ENCODE results near the gene TLCD4. TPM values are rescaled to one million over a fixed set of nuclear protein-coding genes. Genes with fewer than 3 reads are reported as not detected.
A peak's percentile ranks its signal among the peaks of the same experiment; 100 is the strongest.
"Not testable (repeated sequence)": the region's sequence is repeated elsewhere in the genome, so short reads cannot be mapped to it uniquely, and the experiment has no call there.

TLCD4 gene
- polyA plus RNA-seq (2014; cell fraction: cytosol; rRNA removed) = 12.7 and 15.3 TPM in 2 replicates
- polyA plus RNA-seq (2014; cell fraction: nucleus; rRNA removed) = 5.1 and 5.3 TPM in 2 replicates

DNA sequence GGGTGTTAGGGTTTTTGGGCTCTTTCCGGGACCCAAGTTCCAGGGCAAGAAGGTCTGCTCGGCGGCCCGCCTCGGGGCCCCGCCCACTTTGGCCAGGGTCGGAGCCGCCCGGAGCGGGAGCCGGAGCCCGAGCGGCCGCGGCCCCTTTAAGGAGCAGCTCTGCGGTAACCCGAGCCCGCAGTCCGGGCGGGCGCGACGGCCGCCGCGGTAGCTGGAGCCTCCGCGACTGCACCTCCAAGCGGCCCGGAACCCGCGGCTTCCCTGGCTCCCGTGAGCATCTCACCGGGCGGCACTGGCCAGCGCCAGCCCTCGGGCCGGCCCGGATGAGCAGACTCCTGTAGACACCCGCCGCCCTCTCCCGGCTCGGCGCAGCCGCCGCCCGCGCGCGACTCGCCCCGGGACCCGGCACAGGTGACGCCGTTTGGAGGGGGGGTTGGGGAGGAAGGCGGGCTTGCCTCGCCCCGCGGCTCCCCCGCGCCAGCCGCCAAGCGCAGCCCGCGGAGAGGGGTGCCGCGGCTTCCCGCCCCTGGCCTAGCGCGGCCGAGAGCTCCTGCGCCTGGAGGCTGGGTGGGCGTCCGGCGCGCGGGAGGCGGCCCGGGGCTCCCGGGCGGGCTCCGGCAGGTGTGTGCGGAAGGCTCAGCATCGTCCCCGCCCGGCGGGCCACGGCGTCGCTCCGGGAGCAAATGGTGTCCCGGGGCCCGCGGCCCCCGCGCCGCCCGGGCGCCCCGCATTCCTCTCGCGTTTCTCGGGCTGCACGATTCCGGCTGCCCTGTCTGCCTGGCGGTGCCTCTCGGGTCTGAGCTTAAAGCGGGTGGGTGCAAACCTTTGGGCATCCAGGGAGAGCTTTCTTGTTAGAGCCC, at the start of gene TLCD4:
TSS of gene TLCD4 (plus strand) at position 149 of the 860 bp plus-strand sequence. CDS start 26,547 bp downstream, outside the sequence.
- peak; percentile 70 for DNase-seq (ENCODE audit: low spot score)

- no peak for DNase-seq (ENCODE audit: low spot score)
These were observed 49.6 kb upstream of the TLCD4 start for GRCh38 chr1:95067568-95067967.

DNA sequence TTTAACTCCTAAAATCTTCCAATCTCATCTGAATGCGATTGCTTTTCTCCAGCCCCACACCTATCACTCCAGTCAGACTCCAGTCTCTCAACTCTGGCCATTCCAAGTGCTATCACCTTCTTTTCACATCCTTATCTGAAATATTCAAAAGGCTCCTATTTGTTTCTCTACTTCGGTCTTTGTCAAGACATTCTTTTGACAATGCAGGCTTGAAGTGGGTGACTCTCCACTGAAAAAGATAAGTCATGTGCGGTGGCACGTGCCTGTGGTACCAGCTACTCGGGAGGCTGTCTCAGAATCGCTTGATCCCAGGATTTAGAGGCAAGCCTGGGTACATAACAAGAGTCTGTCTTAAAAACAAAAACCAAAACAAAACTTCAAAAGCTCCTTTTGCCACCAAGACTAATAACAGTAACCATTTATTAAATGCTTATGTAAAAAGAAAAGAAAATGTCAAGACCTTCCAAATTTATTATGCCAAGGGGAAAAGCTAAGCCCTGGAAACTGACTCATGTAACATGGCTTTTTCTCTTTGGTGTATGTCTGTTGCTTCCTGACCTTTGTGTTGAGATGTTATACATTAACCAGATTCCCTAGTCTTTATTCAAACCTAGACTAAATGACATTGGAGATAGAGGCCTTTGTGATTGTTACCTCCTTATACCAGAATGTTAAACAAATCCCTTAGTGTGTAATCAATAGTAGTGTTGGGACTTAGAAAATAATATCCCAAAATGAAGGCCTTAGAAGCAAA, 48.0 kb upstream of the TLCD4 start:
- DNase-seq (ENCODE audit: low spot score) = no peak

DNA sequence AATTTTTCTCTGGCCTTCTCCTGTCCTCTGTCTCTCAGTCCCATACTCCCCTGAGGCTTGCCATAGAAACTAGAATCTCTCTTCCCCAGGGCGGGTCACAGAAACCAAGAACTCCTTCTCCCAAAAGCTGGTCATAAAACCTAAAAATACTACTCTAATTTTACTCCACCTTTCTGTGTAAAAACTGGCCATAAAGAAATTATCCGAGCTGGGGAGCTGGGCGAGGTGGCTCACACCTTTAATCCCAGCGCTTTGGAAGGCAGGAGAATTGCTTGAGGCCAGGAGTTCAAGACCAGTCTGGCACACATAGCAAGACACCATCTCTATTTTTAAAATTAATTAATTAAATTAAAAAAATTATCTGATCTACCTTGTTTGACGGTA, 47.5 kb upstream of the TLCD4 start:
- no peak for DNase-seq (ENCODE audit: low spot score)

GRCh38 chr1:95071539-95071938, 45.6 kb upstream of the TLCD4 start:
- DNase-seq (ENCODE audit: low spot score) = no peak

GRCh38 chr1:95072117-95072516, 45.0 kb upstream of the TLCD4 start:
- no peak for DNase-seq (ENCODE audit: low spot score)

DNA sequence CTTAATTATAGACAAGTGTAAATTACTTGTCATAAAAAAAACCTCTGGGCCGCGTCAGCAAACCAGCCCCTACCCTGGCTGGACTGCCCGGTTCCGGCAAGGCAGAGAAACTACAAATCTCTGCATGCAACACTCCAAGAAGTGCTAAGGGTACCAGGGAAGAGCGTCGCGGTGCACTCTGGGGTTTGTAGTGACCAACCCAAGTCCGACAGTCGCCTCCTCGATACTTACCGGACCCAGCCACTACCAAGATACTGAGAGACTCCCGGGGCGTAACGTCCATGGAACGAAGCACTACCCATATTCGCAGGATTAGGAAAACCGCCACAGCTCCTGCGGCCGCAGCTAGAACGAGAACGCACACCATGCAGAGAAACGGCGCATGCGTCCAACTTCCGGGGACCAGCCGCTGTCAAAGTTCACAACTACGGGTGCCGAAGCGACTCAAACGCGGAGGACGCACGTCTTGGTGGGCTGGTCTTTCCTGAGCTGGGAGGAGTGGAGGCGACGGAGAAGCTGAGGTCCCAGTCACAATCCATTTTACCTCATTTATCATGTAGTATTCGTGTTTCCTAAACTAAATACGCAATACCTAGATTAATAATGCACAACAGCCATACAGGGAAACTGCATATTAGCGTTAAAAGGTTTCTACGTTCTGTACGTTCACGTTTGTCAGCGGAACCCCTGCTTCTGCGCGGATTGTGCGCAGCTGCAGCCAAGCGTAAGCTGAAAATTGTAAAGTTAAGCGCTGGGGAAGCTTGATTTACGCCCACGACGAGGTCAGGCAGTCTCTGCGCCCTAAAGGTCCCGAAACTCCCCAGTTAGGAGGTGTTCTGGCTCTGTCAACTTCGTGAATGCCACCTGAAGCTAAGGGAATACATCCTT, 44.4 kb upstream of the TLCD4 start, which contains the start of gene ALG14:
TSS of gene ALG14 (minus strand) at position 420 of the 888 bp plus-strand sequence. CDS start at position 367, 53 bp downstream.
- DNase-seq (ENCODE audit: low spot score) = peak; percentile 95

DNA sequence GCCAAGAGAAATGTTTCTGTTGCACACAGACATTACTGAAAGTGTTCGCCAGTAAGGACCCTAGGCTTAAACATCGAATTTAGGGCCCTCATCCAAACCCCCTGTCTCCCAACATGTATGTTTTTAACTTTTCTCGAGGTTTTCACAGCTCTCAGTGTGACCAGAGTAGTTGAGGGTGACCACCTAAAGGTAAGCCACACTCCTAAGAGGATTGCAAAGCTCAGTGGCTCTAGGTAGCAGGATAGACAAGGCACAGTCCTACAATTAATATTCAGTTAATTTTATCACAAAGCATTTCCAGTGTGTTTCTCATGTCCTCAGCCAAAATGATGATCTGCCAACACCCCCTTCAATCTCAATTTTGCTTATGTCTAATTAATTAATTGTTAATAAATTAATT, 43.7 kb upstream of the TLCD4 start:
- no peak for DNase-seq (ENCODE audit: low spot score)

- no peak for DNase-seq (ENCODE audit: low spot score)
These were observed 41.1 kb upstream of the TLCD4 start for GRCh38 chr1:95076034-95076433.

DNA sequence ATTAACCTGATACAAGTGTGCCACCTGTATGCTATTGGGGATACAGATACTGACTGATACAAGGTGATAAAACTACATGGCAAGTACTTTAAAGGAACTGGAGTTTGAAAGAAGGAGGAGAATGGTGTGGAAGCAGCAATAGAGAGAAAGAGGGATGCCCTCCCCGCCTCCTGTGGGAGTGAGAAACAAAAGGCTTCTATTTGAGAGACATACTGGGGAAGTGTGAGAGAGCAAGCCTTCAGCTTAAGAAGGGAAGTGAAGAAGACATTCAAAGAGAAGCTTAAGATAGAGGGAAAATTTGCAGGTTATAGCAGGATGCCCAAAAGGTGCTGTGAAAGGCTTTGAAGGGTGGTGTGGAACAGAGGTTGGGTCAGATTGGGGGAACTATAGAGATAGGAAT, 36.7 kb upstream of the TLCD4 start:
- no peak for DNase-seq (ENCODE audit: low spot score)

DNA sequence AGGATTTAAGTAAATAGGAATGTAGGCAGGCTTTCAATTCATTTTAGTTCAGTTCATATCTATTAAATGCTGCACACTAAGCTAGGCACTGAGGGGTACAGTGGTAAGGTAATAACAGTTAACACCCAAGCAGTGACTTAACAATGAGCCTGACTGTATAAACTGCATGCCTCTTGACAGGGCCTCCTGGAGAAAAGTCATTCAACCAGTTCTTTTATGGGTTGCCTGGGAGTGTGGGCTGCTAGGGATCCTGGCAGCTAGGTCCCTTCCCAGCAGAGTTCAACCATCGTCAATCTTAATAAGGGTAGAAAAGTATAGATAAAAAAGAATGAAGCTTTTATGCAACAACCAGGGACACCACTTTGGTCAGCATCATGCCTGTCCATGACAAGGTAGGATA, 36.3 kb upstream of the TLCD4 start:
- no peak for DNase-seq (ENCODE audit: low spot score)

DNA sequence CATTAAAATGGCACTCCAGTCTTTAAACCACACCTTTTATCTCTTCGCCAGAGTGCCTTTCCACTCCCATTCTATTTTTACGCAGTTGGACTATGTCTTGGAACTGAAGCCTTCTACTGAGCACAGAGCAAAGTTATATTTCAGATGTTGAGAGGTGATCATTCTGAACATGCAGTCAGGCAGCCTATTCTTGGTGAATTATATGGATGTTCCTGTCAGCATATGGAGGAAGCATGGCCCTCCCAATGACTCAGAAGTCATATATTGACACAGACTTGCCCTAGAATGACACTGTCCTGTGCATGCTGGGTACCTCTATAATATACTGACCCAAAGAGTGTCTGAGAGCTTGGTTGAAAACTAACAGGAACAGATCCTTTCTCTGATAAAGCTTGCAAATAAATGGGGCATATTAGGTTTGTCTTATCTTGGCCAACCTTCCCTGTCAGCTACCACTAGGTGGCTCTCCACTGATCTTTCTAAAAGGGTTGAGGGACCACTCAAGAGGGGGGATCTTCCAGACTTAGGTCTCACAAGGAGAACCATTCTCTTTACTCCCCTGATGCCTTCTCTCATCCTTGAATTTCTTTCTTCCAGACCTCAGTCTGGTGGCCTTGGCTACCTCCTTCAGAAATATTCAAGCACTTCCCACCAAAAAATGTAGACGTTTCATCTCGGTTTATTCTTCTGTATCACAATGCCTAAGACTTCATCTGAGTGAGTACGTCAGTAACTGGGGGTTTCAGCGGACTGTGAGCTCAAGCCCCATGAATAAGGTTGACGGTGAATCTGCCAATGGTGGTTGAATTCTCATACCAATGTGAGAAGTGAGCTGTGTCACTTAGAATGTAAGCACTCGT, 32.6 kb upstream of the TLCD4 start:
- peak; percentile 65 for DNase-seq (ENCODE audit: low spot score)

- DNase-seq (ENCODE audit: low spot score) = no peak
These were observed 31.8 kb upstream of the TLCD4 start for GRCh38 chr1:95085376-95085775.

- DNase-seq (ENCODE audit: low spot score) = no peak
These were observed 30.1 kb upstream of the TLCD4 start for GRCh38 chr1:95086949-95087533.

GRCh38 chr1:95088303-95088702, 28.9 kb upstream of the TLCD4 start:
- DNase-seq (ENCODE audit: low spot score) = no peak

GRCh38 chr1:95089650-95090287, 27.4 kb upstream of the TLCD4 start:
- DNase-seq (ENCODE audit: low spot score) = no peak

- DNase-seq (ENCODE audit: low spot score) = not testable (repeated sequence)
These were observed 25.9 kb upstream of the TLCD4 start for GRCh38 chr1:95091290-95091689.

GRCh38 chr1:95092891-95093290, 24.3 kb upstream of the TLCD4 start:
- not testable (repeated sequence) for DNase-seq (ENCODE audit: low spot score)

DNA sequence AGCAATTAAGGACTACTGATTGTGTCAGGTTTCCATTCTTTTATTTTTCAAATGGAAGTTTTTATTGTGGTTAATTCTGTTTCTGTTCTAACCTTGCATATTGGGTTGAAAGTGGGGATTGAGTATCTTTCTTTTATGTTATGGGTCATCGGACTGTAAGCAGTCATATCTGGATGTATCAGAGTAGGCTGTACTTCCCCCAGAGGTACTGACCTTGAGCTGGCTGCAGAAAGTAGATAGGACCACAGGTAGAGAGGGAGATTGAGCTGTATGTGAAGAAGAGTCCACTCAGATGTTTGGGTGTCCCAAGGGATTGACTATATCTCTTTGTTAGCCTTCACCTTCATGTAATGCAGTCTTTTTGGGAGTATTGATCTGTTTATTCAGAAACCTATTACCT, 23.9 kb upstream of the TLCD4 start:
- DNase-seq (ENCODE audit: low spot score) = no peak

DNA sequence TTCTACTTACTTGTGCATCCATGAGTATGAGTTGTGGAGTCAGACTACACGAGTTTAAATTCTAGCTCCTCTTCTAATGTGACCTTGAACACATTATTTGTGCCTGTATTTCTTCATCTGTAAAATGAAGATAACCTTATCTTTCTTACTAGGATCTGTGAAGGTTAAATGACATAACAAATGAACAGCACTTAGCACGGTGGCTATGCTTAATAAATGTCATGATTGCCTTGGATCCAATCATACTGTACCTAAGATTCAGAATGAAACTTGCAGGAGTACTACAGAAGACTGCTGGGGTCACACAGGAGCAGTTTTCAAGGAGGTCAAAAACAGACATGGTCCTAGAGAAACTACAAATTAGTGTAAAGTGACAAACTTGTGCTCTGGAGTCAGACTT, 22.2 kb upstream of the TLCD4 start:
- DNase-seq (ENCODE audit: low spot score) = no peak

Measured in SK-N-DZ (cell line).